H1 (cell line): ENCODE measurements around the gene DENND2D. TPM values are rescaled to one million over a fixed set of nuclear protein-coding genes. Genes with fewer than 3 reads are reported as not detected.

Experiments used
- BRCA1 ChIP-seq: IDR thresholded peaks from 2 replicates; pipeline ENCODE4 v1.6.1; 2012; ENCODE audit warnings: low read depth, low read length, improper control_type of control experiment
- CHD2 ChIP-seq: IDR thresholded peaks from 2 replicates; pipeline ENCODE4 v1.6.1; 2012; ENCODE audit warnings: low read length, improper control_type of control experiment
- CREB1 ChIP-seq: IDR thresholded peaks from 2 replicates; pipeline ENCODE4 v1.6.1; 2012; ENCODE audit warnings: inconsistent platforms
- CTBP2 ChIP-seq: IDR thresholded peaks from 2 replicates; pipeline ENCODE4 v1.7.0; 2011; ENCODE audit warnings: borderline replicate concordance, mild to moderate bottlenecking, moderate library complexity, mixed read lengths, low read length; ENCODE audit not compliant: insufficient read depth, insufficient read length
- EP300 ChIP-seq, 2 experiments: IDR thresholded peaks; 1 replicate in 1 of 2; 2 replicates in 1 of 2; pipeline ENCODE4 v1.6.1; 2011 to 2012; ENCODE audit warnings: low read depth in 2 of 2, low read length in 2 of 2, mild to moderate bottlenecking in 2 of 2, borderline replicate concordance in 1 of 2, inconsistent platforms in 1 of 2, moderate library complexity in 1 of 2
- JUN ChIP-seq: IDR thresholded peaks from 2 replicates; pipeline ENCODE4 v1.6.1; 2011; ENCODE audit warnings: low read depth, mild to moderate bottlenecking, improper control_type of control experiment, low read length
- JUND ChIP-seq: IDR thresholded peaks from 2 replicates; pipeline ENCODE4 v1.6.1; 2011; ENCODE audit warnings: mild to moderate bottlenecking, improper control_type of control experiment, low read length
- PHF8 ChIP-seq: fragments of 200-600 bp; sonication (generic); conservative IDR thresholded peaks from 2 replicates; pipeline ENCODE4 v1.7.1; 2012; ENCODE audit warnings: low read depth, mild to moderate bottlenecking, inconsistent platforms, low read length, moderate library complexity
- SRF ChIP-seq: IDR thresholded peaks from 2 replicates; pipeline ENCODE4 v1.6.1; 2011; ENCODE audit warnings: mild to moderate bottlenecking, low read depth, low read length, moderate library complexity
- SUZ12 ChIP-seq: fragments of 200-600 bp; sonication (generic); IDR thresholded peaks from 2 replicates; pipeline ENCODE4 v1.6.1; 2012; ENCODE audit warnings: mild to moderate bottlenecking, inconsistent platforms, low read length, moderate library complexity, mixed read lengths
- TAF1 ChIP-seq: IDR thresholded peaks from 2 replicates; pipeline ENCODE4 v1.6.1; 2011; ENCODE audit warnings: mild to moderate bottlenecking, low read depth, low read length
- TAF7 ChIP-seq: optimal IDR thresholded peaks from 2 replicates; pipeline ENCODE3; 2011; ENCODE audit warnings: low read depth, mild to moderate bottlenecking, inconsistent platforms, low read length, moderate library complexity, borderline replicate concordance
- ZNF274 ChIP-seq: IDR thresholded peaks from 2 replicates; pipeline ENCODE4 v1.7.0; 2012; ENCODE audit warnings: low read length, borderline replicate concordance; ENCODE audit errors: extremely low read depth
- polyA plus RNA-seq, 7 experiments: library from polyadenylated mRNA; depleted of rRNA in 3 of 7; stranded (reverse) in 5 of 7; unstranded in 2 of 7; fragments of >200 nt in 5 of 7; fragments of 200-250 nt in 2 of 7; gene quantifications; 1 replicate in 5 of 7; 2 replicates in 1 of 7; 4 replicates in 1 of 7; pipeline versions ENCODE4 v1.2.1 to v1.2.3, GENCODE V29; 2011 to 2013; ENCODE audit warnings: missing spikeins in 2 of 7, mixed read lengths in 2 of 7
- total RNA-seq: library from RNA; stranded (reverse); fragmentation: NEBNext Ultra II Directional; extraction: Animal tissue kit (Norgen Biotek cat#: 25700); gene quantifications from 2 replicates; pipeline ENCODE4 v1.2.1, GENCODE V29; 2021
- TF ChIP-seq, protein P1 (sequence below), 3 experiments: IDR thresholded peaks; 1 replicate in 2 of 3; 2 replicates in 1 of 3; pipeline versions ENCODE4 v1.5.1 to v1.6.1; 2011; ENCODE audit warnings: low read length in 3 of 3, mild to moderate bottlenecking in 3 of 3, inconsistent platforms in 2 of 3, low read depth in 1 of 3, moderate library complexity in 1 of 3; ENCODE audit not compliant: insufficient read depth in 1 of 3; ENCODE audit errors: control extremely low read depth in 1 of 3

Gene DENND2D
- total and polyA plus RNA-seq, 2 of the 8 experiments (the other 6 are each of a cell fraction or from before 2014, with no cell fraction given): 0.58 to 1.6 TPM

DNA sequence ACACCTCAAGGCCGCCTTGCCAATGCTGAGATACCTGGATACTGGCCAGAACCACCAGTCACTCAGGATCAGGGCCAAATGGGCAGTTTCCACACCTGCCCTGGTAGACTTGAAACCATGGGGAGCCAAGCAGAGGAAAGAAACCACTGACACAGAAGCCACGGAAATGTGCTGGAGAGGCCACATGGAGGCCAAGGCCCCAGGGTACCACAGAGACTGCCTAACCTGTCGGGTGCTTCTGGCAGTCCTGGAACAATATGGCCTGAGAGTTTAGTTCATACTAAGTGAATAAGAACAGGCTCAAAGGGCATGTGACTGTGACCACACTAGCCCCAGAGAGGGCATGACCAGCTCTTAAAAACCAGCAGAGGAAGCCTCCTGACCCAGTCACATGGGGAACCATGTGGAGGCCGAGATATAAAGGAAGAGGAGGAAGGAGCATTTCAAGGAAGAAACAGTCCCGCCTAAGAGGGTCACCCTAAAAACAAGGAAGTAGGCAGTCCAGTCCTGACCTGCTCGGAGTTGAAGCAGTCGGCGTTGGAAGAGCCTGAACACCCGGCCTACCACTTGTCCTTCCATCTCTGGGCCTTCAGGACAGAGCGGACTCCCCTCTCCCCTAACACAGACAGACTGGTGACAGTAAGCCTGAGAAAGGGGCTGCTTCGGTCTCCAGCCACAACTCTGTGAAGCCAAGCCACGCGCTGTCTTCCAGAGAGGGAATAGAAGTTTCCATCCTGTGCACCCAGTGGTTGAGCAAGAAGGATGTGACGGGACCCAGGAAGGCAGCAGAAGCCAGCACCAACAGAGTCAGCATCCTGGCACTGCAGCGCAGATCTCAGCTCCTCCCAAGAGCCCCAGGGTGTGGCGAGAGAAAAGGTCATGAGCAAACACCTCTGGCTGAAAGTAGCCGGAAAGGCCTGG lies at the start of gene DENND2D (continued):
- TF ChIP-seq, protein P1, sequence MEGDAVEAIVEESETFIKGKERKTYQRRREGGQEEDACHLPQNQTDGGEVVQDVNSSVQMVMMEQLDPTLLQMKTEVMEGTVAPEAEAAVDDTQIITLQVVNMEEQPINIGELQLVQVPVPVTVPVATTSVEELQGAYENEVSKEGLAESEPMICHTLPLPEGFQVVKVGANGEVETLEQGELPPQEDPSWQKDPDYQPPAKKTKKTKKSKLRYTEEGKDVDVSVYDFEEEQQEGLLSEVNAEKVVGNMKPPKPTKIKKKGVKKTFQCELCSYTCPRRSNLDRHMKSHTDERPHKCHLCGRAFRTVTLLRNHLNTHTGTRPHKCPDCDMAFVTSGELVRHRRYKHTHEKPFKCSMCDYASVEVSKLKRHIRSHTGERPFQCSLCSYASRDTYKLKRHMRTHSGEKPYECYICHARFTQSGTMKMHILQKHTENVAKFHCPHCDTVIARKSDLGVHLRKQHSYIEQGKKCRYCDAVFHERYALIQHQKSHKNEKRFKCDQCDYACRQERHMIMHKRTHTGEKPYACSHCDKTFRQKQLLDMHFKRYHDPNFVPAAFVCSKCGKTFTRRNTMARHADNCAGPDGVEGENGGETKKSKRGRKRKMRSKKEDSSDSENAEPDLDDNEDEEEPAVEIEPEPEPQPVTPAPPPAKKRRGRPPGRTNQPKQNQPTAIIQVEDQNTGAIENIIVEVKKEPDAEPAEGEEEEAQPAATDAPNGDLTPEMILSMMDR (IDR thresholded peaks at IDR 0.05; ENCODE audit: control extremely low read depth in 1 of 3, insufficient read depth in 1 of 3, low read depth in 1 of 3, low read length in 3 of 3): no peak
- no peak for TF ChIP-seq SRF
- no peak for TF ChIP-seq SUZ12
- TF ChIP-seq CHD2: no peak
- TF ChIP-seq TAF7: no peak
- TF ChIP-seq EP300 (IDR thresholded peaks at IDR 0.05; ENCODE audit: borderline replicate concordance in 1 of 2, low read depth in 2 of 2, low read length in 2 of 2): no peak
- no peak for TF ChIP-seq BRCA1
- TF ChIP-seq JUN: no peak
- TF ChIP-seq CREB1: no peak
- no peak for TF ChIP-seq ZNF274
- TF ChIP-seq PHF8: no peak
- TF ChIP-seq TAF1: no peak
- no peak for TF ChIP-seq CTBP2
- TF ChIP-seq JUND: no peak
